HL-60 (cell line): ENCODE results near the gene COL4A3.

Experiments used
- DNase-seq, 2 experiments: peaks; one replicate each; pipeline ENCODE4 v3.0.0-alpha.2; 2010 to 2020; ENCODE audit warnings: low read depth in 1 of 2, low spot score in 1 of 2
- H3K27ac ChIP-seq: fragments of 250-450 bp; sonication (Bioruptor Pico); replicated peaks from 2 replicates; pipeline ENCODE4 v1.5.1; 2020; ENCODE audit warnings: mild to moderate bottlenecking, moderate library complexity
- H3K27me3 ChIP-seq: fragments of 250-450 bp; sonication (Bioruptor Pico); 2 replicates; pipeline ENCODE4 v1.5.1; 2021; ENCODE audit warnings: mild to moderate bottlenecking, moderate library complexity; ENCODE audit not compliant: insufficient read depth, poor library complexity, severe bottlenecking
- H3K4me3 ChIP-seq: replicated peaks from 2 replicates; pipeline ENCODE4 v1.5.1; 2011; ENCODE audit warnings: mild to moderate bottlenecking, control low read depth, low read length; ENCODE audit not compliant: insufficient read depth
- CTCF ChIP-seq: IDR thresholded peaks from one replicate; pipeline ENCODE4 v1.5.1; 2011; ENCODE audit warnings: low read length, control low read depth, inconsistent platforms; ENCODE audit not compliant: insufficient read depth
- GABPA ChIP-seq: IDR thresholded peaks from 2 replicates; pipeline ENCODE4 v1.6.1; 2012; ENCODE audit warnings: low read depth
- POLR2AphosphoS5 ChIP-seq: IDR thresholded peaks from 2 replicates; pipeline ENCODE4 v1.6.1; 2012; ENCODE audit warnings: low read depth
- REST ChIP-seq: IDR thresholded peaks from 2 replicates; pipeline ENCODE4 v1.6.1; 2012; ENCODE audit warnings: low read depth; ENCODE audit not compliant: insufficient replicate concordance
- SPI1 ChIP-seq: IDR thresholded peaks from 2 replicates; pipeline ENCODE4 v1.6.1; 2012; ENCODE audit warnings: low read depth, mild to moderate bottlenecking, borderline replicate concordance

The COL4A3 gene

GRCh38 chr2:227308784-227309183 is 144.4 kb downstream of the COL4A3 start:
- no peak for DNase-seq
- no peak overlapping the region for H3K4me3 ChIP-seq
- no peaks in the 10 kb centered on the region for H3K27me3 ChIP-seq
- TF ChIP-seq SPI1 (no peak), POLR2AphosphoS5 (no peak), GABPA (no peak), REST (no peak), CTCF (no peak)
- H3K27ac ChIP-seq, result no peak overlapping the region

- no peak for TF ChIP-seq GABPA
- Histone ChIP-seq H3K27ac (no peak overlapping the region), H3K4me3 (no peak overlapping the region), H3K27me3 (no peaks in the 10 kb centered on the region)
- no peak for DNase-seq
Measured at GRCh38 chr2:227310756-227311110, 146.3 kb downstream of the COL4A3 start.

GRCh38 chr2:227311861-227312506 is 147.6 kb downstream of the COL4A3 start:
- TF ChIP-seq GABPA (no peak), SPI1 (no peak), CTCF (no peak), REST (no peak), POLR2AphosphoS5 (no peak)
- Histone ChIP-seq H3K4me3 (no peak overlapping the region), H3K27ac (no peak overlapping the region), H3K27me3 (no peaks in the 10 kb centered on the region)
- DNase-seq, result no peak

- DNase-seq, result no peak
- no peak overlapping the region for H3K4me3 ChIP-seq
- H3K27ac ChIP-seq, result no peak overlapping the region
- H3K27me3 ChIP-seq, result no peaks in the 10 kb centered on the region
- TF ChIP-seq REST (no peak), CTCF (no peak), SPI1 (no peak), GABPA (no peak), POLR2AphosphoS5 (no peak)
Measured at GRCh38 chr2:227312579-227312978, 148.2 kb downstream of the COL4A3 start.
